HG02885 (cell line): ENCODE data around the gene DMRTA2.

Experiments used
- ATAC-seq: cut with Tn5 transposase; IDR thresholded peaks from one replicate; pipeline ENCODE4 v1.9.1; 2021; ENCODE audit warnings: mild to moderate bottlenecking; ENCODE audit not compliant: unreplicated experiment, poor library complexity

Gene DMRTA2

GRCh38 chr1:50424045-50424883 is 1.0 kb upstream of the DMRTA2 start:
- ATAC-seq = no peak

- ATAC-seq = no peak
Measured at GRCh38 chr1:50423670-50424000, 392 bp upstream of the DMRTA2 start.

GRCh38 chr1:50422675-50422945 is 633 bp downstream of the DMRTA2 start:
- no peak for ATAC-seq

- no peak for ATAC-seq
Measured at GRCh38 chr1:50421768-50422674, 1.2 kb downstream of the DMRTA2 start.

- ATAC-seq = no peak
Measured at GRCh38 chr1:50421366-50421748, 1.9 kb downstream of the DMRTA2 start.

- ATAC-seq = no peak
Measured at GRCh38 chr1:50420689-50421365, 2.4 kb downstream of the DMRTA2 start.

GRCh38 chr1:50419907-50420677 is 3.2 kb downstream of the DMRTA2 start:
- ATAC-seq = no peak

GRCh38 chr1:50419192-50419906 is 3.9 kb downstream of the DMRTA2 start:
- no peak for ATAC-seq

- ATAC-seq = no peak
Measured at GRCh38 chr1:50418600-50419109, 4.6 kb downstream of the DMRTA2 start.

GRCh38 chr1:50417946-50418599 is 5.2 kb downstream of the DMRTA2 start:
- ATAC-seq = no peak

- no peak for ATAC-seq
Measured at GRCh38 chr1:50417507-50417906, 5.7 kb downstream of the DMRTA2 start.

GRCh38 chr1:50416553-50417453 is 6.4 kb downstream of the DMRTA2 start:
- no peak for ATAC-seq

GRCh38 chr1:50416150-50416527 is 7.1 kb downstream of the DMRTA2 start:
- no peak for ATAC-seq

- ATAC-seq = no peak
Measured at GRCh38 chr1:50415235-50416149, 7.8 kb downstream of the DMRTA2 start.

- no peak for ATAC-seq
Measured at GRCh38 chr1:50414853-50415234, 8.4 kb downstream of the DMRTA2 start.

GRCh38 chr1:50412813-50413476 is 10.3 kb downstream of the DMRTA2 start:
- no peak for ATAC-seq

GRCh38 chr1:50405814-50406213 is 17.4 kb downstream of the DMRTA2 start:
- ATAC-seq = no peak
